Astrocyte of the spinal cord (primary cell): ENCODE measurements around the gene FBP1.
"Not testable (repeated sequence)": the region's sequence is repeated elsewhere in the genome, so short reads cannot be mapped to it uniquely, and the experiment has no call there.

Experiments used
- DNase-seq: peaks from one replicate; pipeline ENCODE4 v3.0.0; 2011; ENCODE audit warnings: low read depth, low spot score
- H3K4me3 ChIP-seq: 2 replicates; pipeline ENCODE4 v1.5.1; 2011; ENCODE audit warnings: low read depth, mild to moderate bottlenecking, low read length, moderate library complexity
- CTCF ChIP-seq: IDR thresholded peaks from 2 replicates; pipeline ENCODE4 v1.5.1; 2012; ENCODE audit warnings: low read depth, mild to moderate bottlenecking, low read length, inconsistent platforms
- in situ Hi-C: cut with HindIII; loops from 2 replicates; pipeline ENCODE4 v1.10.0; 2017; ENCODE audit warnings: low sequenced_read_pairs

FBP1 gene

GRCh38 chr9:94568250-94568889 is 70.9 kb downstream of the FBP1 start:
- H3K4me3 ChIP-seq: no peak overlapping the region
- in situ Hi-C loops: no loop called here
- no peak for DNase-seq
- TF ChIP-seq CTCF: no peak

DNA sequence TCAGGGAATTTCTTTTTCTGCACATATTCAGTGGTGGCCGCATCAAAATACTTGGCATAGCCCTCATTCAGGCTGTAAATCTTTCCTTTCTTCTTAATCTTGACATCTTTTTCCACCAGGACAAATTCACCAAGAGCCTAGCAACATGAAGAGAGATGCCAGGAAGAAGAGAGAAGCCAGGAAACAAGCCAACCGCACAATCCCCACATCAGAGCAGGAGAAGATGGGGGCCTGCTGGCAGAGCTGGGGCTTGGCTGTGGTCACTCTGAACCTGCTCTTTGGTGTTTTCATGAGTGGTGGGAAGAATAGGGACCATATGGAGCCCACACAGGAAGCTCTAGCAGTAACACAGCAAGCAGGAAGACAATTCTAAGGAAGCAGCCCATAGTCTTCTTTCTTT is 72.0 kb downstream of the FBP1 start:
- no peak overlapping the region for H3K4me3 ChIP-seq
- no peak for DNase-seq
- no peak for TF ChIP-seq CTCF
- in situ Hi-C loops: no loop called here

GRCh38 chr9:94566550-94566949 is 72.8 kb downstream of the FBP1 start:
- in situ Hi-C loops: no loop called here
- no peak for TF ChIP-seq CTCF
- H3K4me3 ChIP-seq: no peak overlapping the region
- DNase-seq: no peak

GRCh38 chr9:94564279-94564678 is 75.0 kb downstream of the FBP1 start:
- DNase-seq, in situ Hi-C loops, H3K4me3 ChIP-seq: not testable (repeated sequence)

DNA sequence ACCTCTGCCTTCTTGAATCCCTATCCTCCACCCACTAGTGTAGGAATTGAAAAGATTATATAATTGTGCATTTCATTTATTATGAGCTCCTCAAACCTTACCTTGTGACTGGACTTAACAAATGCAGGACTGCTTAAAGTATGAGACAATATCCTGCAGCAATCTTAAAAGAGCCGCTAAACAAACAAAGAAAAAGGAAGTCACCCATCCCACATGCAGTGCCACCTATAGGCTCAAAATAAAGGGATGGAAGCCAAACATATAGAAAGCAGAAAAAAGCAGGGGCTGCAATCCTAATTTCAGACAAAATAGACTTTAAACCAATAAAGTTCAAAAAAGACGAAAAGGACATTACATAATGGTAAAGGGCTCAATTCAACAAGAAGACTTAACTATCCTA is 75.8 kb downstream of the FBP1 start:
- in situ Hi-C loops: no loop called here
- DNase-seq: no peak
- no peak overlapping the region for H3K4me3 ChIP-seq
- no peak for TF ChIP-seq CTCF

DNA sequence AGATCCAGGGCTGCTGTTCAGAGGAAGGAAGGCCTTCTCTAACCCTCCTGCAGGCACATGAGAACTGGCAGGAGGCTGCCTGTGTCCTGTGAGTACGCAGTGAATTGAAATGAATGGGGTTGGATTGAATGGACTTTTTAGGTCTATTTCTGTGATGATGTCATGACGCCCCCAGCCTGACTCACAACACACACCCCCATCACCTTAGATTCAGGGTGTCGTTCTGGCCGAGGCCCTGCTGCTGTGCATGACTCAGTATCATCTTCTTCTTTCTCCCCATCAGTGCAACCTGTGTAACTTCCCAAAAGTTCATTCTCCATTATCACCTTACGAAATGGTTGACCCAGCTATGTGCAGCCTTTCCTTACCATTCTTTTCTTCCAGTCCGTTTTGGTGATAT is 79.1 kb downstream of the FBP1 start:
- in situ Hi-C loops: no loop called here
- no peak overlapping the region for H3K4me3 ChIP-seq
- no peak for DNase-seq
- no peak for TF ChIP-seq CTCF

DNA sequence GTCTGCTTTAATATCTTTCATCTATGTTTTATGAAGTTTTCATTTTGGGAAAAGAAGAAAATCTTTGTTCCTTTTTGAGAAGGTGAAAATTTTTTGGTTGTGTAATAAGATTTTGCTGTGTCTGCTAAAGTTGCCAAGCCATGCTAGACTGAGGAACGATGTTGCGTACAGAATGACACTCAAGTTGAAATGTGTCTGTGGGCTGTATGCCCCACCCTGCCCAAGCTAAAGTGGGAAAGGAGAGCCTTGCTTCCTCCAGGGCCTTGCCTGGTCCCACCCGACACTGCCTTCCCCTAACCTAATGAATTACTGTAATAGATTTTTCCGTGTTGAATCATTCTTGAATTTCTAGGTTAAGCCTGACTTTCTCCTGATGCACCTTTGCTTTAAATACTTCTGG is 81.9 kb downstream of the FBP1 start:
- DNase-seq: no peak
- TF ChIP-seq CTCF: no peak
- no peak overlapping the region for H3K4me3 ChIP-seq
- in situ Hi-C loops: no loop called here
